ENCODE results near the gene PARP12.

The PARP12 gene

DNA sequence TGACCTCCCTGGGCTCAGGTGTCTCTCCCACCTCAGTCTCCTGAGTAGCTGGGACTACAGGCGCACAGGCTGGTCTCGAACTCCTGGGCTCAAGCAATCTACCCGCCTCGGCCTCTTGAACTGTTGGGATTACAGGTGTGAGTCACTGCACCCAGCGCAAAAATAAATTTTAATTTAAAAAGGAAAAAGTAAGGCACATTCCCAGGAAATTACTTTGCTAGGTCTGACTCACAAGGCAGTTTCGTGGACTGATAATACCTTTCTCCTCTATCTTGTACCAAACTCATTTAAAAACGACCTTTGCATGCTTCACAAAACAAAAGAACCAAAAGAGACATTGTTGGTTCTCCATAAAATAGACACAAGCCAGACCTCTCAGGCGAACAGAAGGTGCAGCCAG is 29.7 kb downstream of the PARP12 start:
- H3K36me3 ChIP-seq (ENCODE audit: control insufficient read depth, insufficient read depth, low read length) = peaks cover 5% of the 10 kb centered on the region
- no peak for DNase-seq (ENCODE audit: extremely low read depth, insufficient read length)
- TF ChIP-seq, protein P1, sequence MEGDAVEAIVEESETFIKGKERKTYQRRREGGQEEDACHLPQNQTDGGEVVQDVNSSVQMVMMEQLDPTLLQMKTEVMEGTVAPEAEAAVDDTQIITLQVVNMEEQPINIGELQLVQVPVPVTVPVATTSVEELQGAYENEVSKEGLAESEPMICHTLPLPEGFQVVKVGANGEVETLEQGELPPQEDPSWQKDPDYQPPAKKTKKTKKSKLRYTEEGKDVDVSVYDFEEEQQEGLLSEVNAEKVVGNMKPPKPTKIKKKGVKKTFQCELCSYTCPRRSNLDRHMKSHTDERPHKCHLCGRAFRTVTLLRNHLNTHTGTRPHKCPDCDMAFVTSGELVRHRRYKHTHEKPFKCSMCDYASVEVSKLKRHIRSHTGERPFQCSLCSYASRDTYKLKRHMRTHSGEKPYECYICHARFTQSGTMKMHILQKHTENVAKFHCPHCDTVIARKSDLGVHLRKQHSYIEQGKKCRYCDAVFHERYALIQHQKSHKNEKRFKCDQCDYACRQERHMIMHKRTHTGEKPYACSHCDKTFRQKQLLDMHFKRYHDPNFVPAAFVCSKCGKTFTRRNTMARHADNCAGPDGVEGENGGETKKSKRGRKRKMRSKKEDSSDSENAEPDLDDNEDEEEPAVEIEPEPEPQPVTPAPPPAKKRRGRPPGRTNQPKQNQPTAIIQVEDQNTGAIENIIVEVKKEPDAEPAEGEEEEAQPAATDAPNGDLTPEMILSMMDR (IDR thresholded peaks at IDR 0.05; ENCODE audit: insufficient read depth, low read length, poor library complexity, severe bottlenecking) = no peak

DNA sequence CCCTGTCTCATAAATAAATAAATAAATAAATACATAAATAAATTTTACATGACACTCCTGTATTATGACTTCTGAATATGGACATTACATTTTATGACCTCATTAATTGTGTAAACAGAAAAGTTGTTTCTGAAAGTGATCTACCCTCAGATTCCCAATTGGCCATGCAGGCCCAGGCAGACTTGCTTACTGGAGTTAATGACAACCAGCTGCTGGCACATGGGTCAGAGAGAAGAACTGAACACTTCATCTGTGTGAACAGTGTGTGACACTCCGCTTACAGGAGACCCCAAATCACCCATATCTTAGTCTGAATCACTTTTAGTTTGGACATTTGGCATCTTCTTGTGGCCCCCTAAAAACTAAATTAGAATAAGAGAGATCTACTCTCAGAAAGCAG is 31.4 kb downstream of the PARP12 start:
- Histone ChIP-seq H3K27me3 (replicated peaks; ENCODE audit: control insufficient read depth, insufficient read depth, low read length) (no peaks in the 10 kb centered on the region), H3K36me3 (ENCODE audit: control insufficient read depth, insufficient read depth, low read length) (no peaks in the 10 kb centered on the region; the same call in none of the 2 replicates), H3K4me3 (replicated peaks; ENCODE audit: low read depth, low read length) (no peak overlapping the region)
- no peak for DNase-seq (ENCODE audit: extremely low read depth, insufficient read length)
- TF ChIP-seq, protein P1 (IDR thresholded peaks at IDR 0.05; ENCODE audit: insufficient read depth, low read length, poor library complexity, severe bottlenecking) = no peak

More for the DNA sequence above, 29.7 kb downstream of the PARP12 start:
- no peaks in the 10 kb centered on the region for H3K27me3 ChIP-seq (replicated peaks; ENCODE audit: control insufficient read depth, insufficient read depth, low read length)
- no peak overlapping the region for H3K4me3 ChIP-seq (replicated peaks; ENCODE audit: low read depth, low read length)

DNA sequence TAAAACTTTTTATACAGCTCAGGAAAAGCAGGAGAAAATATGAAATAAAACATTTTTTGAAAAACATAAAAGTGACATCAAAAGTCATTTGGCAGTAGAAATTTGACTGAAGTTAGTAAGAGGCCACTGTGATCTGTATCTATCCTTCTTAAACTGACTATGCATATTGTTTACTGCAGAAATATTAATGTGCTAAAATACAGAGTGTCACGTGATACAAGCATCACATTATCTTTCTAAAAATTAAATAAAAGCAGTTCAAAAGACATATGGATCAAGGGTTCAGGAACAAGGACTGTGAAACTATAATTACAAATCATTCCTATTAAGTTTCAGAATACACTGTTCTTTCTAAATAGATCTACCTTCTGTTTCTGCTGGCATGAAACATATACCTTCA is 33.7 kb downstream of the PARP12 start:
- TF ChIP-seq, protein P1 (IDR thresholded peaks at IDR 0.05; ENCODE audit: insufficient read depth, low read length, poor library complexity, severe bottlenecking) = no peak
- no peaks in the 10 kb centered on the region for H3K27me3 ChIP-seq (replicated peaks; ENCODE audit: control insufficient read depth, insufficient read depth, low read length)
- H3K4me3 ChIP-seq (replicated peaks; ENCODE audit: low read depth, low read length) = no peak overlapping the region
- H3K36me3 ChIP-seq (ENCODE audit: control insufficient read depth, insufficient read depth, low read length) = peaks cover 6% of the 10 kb centered on the region
- no peak for DNase-seq (ENCODE audit: extremely low read depth, insufficient read length)

DNA sequence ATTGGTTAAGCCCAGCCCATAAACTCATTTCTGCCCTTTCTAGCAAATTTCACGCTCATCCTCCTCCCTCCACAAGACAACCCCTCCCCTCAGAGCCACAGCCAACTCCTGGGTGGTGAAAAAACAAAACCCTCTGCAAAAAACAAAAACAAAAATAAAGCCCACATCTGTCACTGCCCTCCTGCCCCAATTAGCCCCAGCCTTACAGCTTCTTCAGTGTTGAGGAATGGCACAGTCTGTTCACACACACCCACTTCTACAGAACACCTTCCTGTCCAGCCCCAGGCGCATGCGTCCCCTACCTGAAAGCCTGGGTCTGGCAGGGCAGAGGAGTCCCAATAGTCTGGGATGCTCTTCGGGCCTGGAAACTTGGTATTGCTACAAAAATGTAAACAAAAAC is 34.4 kb downstream of the PARP12 start:
- no peak overlapping the region for H3K4me3 ChIP-seq (replicated peaks; ENCODE audit: low read depth, low read length)
- TF ChIP-seq, protein P1 (IDR thresholded peaks at IDR 0.05; ENCODE audit: insufficient read depth, low read length, poor library complexity, severe bottlenecking) = no peak
- DNase-seq (ENCODE audit: extremely low read depth, insufficient read length) = no peak
- no peaks in the 10 kb centered on the region for H3K27me3 ChIP-seq (replicated peaks; ENCODE audit: control insufficient read depth, insufficient read depth, low read length)
- H3K36me3 ChIP-seq (ENCODE audit: control insufficient read depth, insufficient read depth, low read length) = peaks cover 8% of the 10 kb centered on the region

DNA sequence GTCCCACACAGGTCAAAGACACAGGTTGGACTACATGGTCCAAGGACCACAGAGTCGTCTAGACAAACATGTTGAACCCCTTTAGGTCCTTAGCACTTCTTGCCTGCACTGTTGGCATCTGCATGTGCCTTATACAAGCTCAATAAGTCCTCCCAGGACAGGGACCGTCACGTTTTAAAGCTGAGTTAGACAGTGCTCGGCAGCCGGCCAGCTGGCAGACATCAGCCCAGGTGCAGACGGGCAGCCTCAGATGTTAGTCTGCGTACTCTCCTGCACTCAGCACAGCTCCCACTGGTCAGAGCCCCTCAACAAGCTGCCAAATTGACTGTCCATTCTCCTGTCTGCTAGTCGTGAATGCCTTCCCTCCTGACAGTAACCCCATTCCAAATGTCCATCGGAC is 34.9 kb downstream of the PARP12 start:
- DNase-seq (ENCODE audit: extremely low read depth, insufficient read length) = no peak
- Histone ChIP-seq H3K4me3 (replicated peaks; ENCODE audit: low read depth, low read length) (no peak overlapping the region), H3K36me3 (ENCODE audit: control insufficient read depth, insufficient read depth, low read length) (peaks cover 8% of the 10 kb centered on the region), H3K27me3 (replicated peaks; ENCODE audit: control insufficient read depth, insufficient read depth, low read length) (no peaks in the 10 kb centered on the region)
- TF ChIP-seq, protein P1 (IDR thresholded peaks at IDR 0.05; ENCODE audit: insufficient read depth, low read length, poor library complexity, severe bottlenecking) = no peak

DNA sequence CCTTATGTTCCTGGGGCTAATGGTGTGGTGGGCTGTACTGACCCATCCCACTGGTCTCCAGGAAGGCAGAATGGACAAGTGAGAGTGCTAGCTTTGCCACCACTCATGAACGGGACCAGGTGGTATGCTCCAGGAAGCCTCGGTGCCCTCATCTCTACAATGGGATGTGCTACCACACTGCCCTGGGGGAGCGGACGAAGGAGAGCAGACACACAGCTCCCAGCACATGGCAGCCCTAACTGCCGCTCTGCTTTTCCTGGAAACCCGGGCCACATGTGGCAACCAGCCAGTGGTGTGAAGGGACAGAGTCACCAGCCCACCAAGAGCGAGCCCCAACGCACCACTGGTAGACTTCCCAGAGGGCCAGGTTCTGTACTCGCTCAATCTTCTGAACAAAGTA is 35.8 kb downstream of the PARP12 start:
- Histone ChIP-seq H3K36me3 (ENCODE audit: control insufficient read depth, insufficient read depth, low read length) (peaks cover 8% of the 10 kb centered on the region), H3K27me3 (replicated peaks; ENCODE audit: control insufficient read depth, insufficient read depth, low read length) (no peaks in the 10 kb centered on the region), H3K4me3 (replicated peaks; ENCODE audit: low read depth, low read length) (no peak overlapping the region)
- DNase-seq (ENCODE audit: extremely low read depth, insufficient read length) = no peak
- TF ChIP-seq, protein P1 (IDR thresholded peaks at IDR 0.05; ENCODE audit: insufficient read depth, low read length, poor library complexity, severe bottlenecking) = no peak
